UCSD-AML1 (cell line): ENCODE results near the gene CYP3A5.
"Not testable (repeated sequence)": the region's sequence is repeated elsewhere in the genome, so short reads cannot be mapped to it uniquely, and the experiment has no call there.

Experiments used
- DNase-seq: peaks from one replicate; lab custom pipeline; 2025; ENCODE audit not compliant: unreplicated experiment; lab: John Stamatoyannopoulos, UW

Gene CYP3A5

DNA sequence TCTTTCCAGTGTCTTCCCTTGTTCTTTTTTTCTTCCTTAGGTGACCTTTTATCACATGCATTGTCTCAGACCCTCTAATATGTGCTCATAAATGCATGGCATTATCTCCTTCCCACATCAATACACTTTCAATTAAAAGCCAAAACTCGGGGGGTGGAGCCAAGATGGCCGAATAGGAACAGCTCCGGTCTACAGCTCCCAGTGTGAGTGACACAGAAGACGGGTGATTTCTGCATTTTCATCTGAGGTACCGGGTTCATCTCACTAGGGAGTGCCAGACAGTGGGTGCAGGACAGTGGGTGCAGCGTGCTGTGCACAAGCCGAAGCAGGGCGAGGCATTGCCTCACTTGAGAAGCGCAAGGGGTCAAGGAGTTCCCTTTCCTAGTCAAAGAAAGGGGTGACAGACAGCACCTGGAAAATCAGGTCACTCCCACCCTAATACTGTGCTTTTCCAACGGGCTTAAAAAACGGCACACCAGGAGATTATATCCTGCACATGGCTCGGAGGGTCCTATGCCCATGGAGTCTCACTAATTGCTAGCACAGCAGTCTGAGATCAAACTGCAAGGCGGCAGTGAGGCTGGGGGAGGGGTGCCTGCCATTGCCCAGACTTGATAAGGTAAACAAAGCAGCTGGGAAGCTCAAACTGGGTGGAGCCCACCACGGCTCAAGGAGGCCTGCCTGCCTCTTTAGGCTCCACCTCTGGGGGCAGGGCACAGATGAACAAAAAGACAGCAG is 6.2 kb upstream of the CYP3A5 start:
- not testable (repeated sequence) for DNase-seq

DNA sequence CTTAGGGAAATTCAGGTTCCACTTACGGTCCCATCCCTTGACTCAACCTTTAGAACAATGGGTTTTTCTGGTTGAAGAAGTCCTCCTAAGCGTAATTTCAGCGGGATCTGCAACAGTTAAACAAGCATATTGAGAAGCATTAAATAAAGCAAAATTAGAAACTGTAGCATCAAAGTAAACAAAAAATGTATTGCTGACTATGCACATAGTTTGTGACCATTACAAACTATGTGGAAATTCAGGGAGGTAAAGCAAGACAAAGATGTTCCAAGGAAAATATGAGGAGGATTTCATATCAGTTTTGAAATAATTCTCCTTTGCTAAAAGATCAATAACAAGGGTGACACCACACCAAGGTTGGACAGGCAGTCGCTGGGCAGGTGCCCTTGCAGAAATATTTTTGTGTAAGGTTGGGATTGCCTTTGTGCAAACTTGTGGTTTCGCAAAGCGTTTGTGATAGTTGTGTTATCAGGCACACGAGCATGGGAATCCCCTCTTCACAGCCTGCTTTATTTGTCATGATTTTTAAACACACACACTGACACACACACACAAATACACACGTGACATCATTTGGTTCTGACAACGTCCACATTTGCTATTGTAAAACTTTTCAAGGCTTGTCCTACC is 5.4 kb upstream of the CYP3A5 start:
- no peak for DNase-seq

DNA sequence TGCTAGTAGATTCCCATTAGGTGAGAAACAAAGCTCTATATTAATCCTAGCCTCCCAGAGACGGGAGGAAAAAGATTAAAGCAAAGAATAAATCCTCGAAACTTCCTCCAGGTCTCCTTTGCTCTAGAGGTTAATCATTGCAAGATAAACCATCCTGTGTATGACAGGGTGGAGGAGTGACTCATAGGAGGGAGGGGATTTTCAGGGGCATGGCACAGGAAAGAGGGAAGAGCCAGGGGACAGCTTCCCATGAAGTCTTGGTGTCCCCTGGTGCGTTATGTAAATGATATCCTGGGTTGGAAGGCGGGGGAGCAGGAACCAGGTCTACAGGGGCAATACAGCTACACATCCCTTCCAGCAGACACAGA is 780 bp downstream of the CYP3A5 start:
- DNase-seq: no peak

DNA sequence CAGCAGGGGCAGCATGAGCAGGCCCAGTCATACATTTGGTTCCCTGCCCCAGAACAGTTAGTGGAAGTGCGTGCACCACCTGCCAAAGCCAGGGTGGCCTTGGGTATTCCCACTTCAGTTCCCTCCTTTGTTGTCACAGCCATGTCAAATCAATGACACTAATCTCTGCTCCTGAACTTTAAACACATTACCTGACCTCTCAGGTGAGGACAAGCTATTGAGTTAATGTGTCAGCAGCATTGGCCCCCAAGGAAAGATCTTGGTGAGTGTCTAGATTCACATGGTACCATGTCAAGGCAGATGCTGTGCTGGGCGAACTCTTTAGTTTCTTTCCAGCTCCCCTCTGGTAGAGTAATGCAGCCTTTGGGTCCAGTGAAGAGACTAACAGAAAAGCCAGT is 2.1 kb downstream of the CYP3A5 start:
- DNase-seq: no peak

- DNase-seq: no peak
Observed at GRCh38 chr7:99677013-99677647, 2.7 kb downstream of the CYP3A5 start.

DNA sequence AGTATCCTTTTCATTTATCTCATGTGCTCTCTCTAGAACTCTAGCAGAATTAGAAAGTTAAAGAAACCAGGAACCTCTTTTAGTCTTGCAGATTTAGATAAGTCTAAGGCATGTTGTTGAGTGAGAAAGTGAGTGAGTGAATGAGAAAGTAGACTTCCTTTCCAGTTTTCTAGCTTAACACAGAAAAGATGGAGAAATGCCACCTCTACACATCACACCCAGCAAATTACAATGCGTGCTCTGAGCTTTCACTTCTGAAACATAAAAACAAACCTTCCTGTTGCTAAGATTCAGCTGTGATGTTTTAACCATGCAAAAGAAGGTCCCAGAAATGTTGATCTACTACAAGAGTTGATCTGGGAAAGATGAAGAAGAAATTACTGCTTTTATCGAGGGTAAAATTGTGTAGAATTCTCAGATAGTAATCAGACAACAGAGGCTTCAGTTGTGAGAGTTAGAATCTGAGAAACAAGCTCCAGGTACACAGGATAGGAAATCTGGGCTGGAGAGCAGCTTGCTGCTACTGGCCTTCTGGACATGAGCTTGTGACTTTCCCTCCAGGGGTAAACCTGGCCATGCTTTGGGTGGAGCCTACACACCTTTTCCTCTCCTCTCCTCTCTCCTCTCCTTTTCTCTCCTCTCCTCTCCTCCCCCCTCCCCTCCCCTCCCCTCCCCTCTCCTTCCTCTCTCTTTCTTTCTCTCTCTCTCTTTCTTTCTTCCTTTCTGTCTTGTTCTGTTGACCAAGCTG is 4.6 kb downstream of the CYP3A5 start:
- DNase-seq: no peak

DNA sequence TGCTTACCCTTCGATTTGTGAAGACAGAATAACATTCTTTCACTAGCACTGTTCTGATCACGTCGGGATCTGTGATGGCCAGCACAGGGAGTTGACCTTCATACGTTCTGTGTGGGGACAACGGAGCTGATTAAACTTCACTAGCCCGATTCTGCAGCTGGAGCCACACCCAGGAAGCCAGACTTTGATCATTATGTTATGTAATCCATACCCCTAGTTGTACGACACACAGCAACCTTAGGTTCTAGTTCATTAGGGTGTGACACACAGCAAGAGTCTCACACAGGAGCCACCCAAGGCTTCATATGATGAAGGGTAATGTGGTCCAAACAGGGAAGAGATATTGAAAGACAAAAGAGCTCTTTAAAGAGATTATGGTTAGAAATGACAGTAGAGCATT is 7.2 kb downstream of the CYP3A5 start:
- no peak for DNase-seq

- DNase-seq: no peak
Observed at GRCh38 chr7:99669782-99670181, 10.0 kb downstream of the CYP3A5 start.

DNA sequence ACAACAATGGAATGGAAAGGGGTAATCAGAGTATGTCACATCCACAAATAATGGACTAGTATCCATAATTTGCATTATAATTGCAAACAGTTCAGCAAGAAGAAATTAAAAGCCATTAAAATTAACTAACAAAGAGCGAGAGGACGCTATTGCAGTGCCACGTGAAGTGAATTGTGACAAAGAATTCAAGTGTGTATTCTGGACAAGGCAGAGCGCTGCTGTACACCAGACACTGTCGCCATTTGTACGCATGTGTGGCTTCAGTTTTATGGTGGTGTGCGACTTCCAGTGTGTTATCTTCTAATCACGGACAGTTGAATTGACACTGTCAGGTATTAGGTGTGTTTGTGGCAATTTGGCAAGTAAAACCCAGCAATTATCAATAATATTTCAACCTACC is 11.3 kb downstream of the CYP3A5 start:
- DNase-seq: no peak

DNA sequence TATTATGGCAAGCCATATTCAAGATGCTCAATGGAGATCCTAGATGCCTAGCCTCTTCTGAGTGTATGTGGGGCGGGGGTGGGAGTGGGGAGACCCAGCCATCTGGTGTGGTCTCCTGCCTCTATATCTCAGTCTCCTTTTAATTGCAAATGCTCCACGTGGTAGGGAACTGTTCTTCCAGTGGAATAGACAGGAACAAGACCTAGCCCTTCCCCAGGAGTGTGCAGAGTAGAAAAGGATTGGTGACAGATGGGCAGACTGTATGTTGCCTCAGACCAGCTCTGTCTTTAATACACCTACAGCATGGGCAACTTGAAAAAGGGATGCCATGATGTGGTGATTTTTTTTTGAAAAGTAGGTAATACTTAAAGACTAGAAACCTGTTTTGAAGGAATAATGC is 12.6 kb downstream of the CYP3A5 start:
- DNase-seq: no peak

DNA sequence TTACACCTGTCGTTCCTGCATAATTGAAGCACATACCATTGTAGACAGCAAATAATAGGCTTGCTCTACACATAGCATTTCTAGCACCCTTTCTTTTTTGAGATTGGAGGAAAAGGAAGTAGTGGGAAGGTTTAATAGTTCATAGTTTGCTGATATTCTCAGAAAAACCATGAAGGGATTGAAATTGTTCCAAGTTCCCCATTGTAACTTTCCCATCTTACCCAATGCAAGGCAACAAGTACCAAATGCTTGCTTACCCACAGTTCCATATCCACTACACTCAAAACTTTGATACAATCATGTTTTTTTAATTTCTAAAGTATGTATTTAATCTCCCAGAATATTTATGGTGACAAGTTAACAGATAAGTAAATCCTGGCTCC is 13.8 kb downstream of the CYP3A5 start:
- DNase-seq: no peak

DNA sequence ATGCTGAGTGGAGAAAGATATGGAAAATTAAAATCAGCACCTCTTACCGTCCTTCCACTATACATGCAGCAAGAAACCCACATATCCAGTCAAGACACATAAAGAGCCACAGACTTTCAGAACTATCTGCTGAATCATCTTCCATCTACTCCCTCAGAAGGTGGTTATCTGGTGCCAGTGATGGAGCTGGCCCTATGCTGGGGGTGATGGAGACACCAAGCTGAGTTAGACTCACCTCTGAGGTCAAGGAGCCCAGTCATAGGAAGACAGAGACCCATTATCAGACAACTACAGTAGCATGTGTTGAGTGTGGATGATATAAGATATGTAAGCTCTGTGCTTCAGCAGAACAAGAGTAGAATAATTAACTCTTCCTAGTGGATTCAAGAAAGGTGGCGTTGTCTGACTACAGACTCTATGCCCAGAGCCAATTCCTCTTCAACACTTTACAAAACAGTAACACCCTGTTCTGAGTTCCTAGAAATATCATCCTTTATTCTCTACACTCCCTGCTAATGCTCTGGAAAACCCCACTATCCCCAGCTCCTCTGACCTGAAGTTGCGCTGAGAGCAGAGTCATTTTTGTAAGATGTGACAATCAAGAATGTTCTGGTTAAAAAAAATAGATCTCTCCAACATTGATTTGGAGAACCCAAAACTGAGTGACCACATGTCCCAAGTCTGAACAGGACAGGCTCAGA is 14.3 kb downstream of the CYP3A5 start:
- DNase-seq: no peak

DNA sequence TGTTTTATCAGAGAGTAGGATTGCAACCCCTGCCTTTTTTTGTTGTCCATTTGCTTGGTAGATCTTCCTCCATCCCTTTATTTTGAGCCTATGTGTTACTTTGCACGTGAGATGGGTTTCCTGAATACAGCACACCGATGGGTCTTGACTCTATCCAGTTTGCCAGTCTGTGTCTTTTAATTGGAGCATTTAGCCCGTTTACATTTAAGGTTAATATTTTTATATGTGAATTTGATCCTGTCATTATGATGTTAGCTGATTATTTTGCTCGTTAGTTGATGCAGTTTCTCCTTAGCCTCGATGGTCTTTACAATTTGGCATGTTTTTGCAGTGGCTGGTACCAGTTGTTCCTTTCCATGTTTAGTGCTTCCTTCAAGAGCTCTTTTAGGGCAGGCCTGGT is 21.9 kb downstream of the CYP3A5 start:
- DNase-seq: not testable (repeated sequence)

- DNase-seq: not testable (repeated sequence)
Observed at GRCh38 chr7:99654626-99655025, 25.2 kb downstream of the CYP3A5 start.

- no peak for DNase-seq
Observed at GRCh38 chr7:99653754-99654153, 26.0 kb downstream of the CYP3A5 start.

DNA sequence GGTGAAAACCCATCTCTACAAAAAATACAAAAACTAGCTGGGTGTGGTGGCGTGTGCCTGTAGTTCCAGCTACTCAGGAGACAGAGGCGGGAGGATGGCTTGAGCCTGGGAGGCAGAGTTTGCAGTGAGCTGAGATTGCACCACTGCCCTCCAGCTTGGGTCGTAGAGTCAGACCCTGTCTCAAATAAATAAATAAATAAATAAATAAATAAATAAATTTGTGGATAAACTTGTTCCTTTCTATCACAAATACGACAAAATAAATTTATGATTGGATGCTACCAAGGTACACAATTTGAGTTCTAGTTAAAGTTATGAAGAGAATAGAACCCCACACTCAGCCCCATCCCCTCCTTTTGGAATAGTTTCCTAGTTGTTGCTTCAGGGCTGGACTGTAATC is 26.5 kb downstream of the CYP3A5 start:
- not testable (repeated sequence) for DNase-seq

GRCh38 chr7:99652671-99653070 is 27.1 kb downstream of the CYP3A5 start:
- no peak for DNase-seq

GRCh38 chr7:99651290-99651689 is 28.5 kb downstream of the CYP3A5 start:
- DNase-seq: no peak

GRCh38 chr7:99648843-99649242 is 31.0 kb downstream of the CYP3A5 start:
- no peak for DNase-seq

DNA sequence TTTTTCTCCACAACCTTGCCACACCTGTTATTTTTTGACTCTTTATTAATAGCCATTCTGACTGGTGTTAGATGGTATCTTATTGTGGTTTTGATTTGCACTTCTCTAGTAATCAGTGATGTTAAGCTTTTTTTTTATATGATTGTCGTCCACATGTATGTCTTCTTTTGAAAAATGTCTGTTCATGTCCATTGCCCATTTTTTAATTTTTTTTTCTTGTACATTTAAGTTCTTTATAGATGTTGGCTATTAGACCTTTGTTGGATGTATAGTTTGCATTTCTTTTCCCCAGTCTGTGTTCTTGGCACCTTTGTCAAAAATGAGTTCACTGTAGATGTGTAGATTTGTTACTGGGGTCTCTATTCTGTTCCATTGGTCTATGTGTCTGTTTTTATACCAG is 34.2 kb downstream of the CYP3A5 start:
- DNase-seq: no peak

GRCh38 chr7:99644431-99644830 is 35.4 kb downstream of the CYP3A5 start:
- no peak for DNase-seq
